ENCODE results near the gene RAD51.

DNA sequence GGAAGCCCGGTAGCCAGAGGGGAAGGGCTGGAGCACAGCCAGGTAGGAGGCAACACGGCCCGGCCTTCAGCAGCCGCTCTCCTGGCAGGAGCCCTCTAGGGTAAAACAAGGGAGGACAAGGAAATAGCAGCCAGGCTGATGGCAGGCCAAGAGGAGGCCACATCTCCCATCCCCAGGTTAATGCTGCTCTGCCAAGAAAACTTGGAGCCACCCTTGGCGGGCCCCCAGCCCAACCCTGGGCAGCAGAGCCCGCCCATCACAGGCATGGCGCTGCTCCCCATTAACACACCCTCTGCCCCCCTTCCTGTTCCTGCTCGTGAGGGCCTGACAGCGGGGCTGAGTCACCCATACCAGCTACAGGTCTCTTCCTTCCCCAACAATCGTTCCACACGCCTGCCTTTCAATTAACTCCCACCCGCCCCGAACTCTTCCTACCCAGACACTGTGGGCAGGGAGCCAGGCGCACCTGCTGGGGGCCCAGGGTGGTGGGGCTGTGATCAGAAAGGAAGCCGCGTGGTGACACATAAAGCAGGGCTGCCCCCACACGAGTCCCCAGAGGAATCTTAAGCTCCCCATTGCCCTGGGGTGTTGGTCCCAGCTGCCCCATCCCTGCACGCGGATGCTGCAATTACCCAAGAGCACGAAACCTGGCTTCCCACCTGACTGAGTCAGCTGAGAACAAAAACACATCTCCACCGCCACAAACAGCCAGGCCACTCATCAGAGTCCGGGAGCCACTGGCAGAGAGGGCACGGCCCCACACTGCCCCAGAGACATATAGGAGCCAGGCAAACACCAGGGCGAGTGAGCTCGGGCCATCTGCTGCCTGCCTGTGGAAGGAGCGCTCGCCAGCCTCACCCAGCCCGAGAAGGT is 74.5 kb downstream of the RAD51 start, which contains the start of gene C15orf62:
- TF ChIP-seq RARB (CRISPR knock-in tag; IDR thresholded peaks at IDR 0.05) (no peak), CSDC2 (CRISPR knock-in tag; IDR thresholded peaks at IDR 0.05) (no peak), ARNTL (CRISPR knock-in tag; IDR thresholded peaks at IDR 0.05; ENCODE audit: borderline replicate concordance, low read depth) (no peak), ZC3H10 (CRISPR knock-in tag; IDR thresholded peaks at IDR 0.05) (no peak), ZFP30 (CRISPR knock-in tag; IDR thresholded peaks at IDR 0.05) (no peak), ZNF8 (CRISPR knock-in tag; IDR thresholded peaks at IDR 0.05) (no peak), ZFP3 (CRISPR knock-in tag; IDR thresholded peaks at IDR 0.05) (no peak), OSR1 (CRISPR knock-in tag; IDR thresholded peaks at IDR 0.05) (no peak), ZNF565 (CRISPR knock-in tag; conservative IDR thresholded peaks at IDR 0.05; ENCODE audit: low read depth) (no peak), TOX (CRISPR knock-in tag; IDR thresholded peaks at IDR 0.05; ENCODE audit: borderline replicate concordance) (no peak)
- TF ChIP-seq, protein P1, sequence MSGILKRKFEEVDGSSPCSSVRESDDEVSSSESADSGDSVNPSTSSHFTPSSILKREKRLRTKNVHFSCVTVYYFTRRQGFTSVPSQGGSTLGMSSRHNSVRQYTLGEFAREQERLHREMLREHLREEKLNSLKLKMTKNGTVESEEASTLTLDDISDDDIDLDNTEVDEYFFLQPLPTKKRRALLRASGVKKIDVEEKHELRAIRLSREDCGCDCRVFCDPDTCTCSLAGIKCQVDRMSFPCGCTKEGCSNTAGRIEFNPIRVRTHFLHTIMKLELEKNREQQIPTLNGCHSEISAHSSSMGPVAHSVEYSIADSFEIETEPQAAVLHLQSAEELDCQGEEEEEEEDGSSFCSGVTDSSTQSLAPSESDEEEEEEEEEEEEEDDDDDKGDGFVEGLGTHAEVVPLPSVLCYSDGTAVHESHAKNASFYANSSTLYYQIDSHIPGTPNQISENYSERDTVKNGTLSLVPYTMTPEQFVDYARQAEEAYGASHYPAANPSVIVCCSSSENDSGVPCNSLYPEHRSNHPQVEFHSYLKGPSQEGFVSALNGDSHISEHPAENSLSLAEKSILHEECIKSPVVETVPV (CRISPR knock-in tag; IDR thresholded peaks at IDR 0.05), result no peak
- TF ChIP-seq, protein P2, sequence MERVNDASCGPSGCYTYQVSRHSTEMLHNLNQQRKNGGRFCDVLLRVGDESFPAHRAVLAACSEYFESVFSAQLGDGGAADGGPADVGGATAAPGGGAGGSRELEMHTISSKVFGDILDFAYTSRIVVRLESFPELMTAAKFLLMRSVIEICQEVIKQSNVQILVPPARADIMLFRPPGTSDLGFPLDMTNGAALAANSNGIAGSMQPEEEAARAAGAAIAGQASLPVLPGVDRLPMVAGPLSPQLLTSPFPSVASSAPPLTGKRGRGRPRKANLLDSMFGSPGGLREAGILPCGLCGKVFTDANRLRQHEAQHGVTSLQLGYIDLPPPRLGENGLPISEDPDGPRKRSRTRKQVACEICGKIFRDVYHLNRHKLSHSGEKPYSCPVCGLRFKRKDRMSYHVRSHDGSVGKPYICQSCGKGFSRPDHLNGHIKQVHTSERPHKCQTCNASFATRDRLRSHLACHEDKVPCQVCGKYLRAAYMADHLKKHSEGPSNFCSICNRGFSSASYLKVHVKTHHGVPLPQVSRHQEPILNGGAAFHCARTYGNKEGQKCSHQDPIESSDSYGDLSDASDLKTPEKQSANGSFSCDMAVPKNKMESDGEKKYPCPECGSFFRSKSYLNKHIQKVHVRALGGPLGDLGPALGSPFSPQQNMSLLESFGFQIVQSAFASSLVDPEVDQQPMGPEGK (CRISPR knock-in tag; IDR thresholded peaks at IDR 0.05; ENCODE audit: borderline replicate concordance), result no peak
- TF ChIP-seq, protein P3, sequence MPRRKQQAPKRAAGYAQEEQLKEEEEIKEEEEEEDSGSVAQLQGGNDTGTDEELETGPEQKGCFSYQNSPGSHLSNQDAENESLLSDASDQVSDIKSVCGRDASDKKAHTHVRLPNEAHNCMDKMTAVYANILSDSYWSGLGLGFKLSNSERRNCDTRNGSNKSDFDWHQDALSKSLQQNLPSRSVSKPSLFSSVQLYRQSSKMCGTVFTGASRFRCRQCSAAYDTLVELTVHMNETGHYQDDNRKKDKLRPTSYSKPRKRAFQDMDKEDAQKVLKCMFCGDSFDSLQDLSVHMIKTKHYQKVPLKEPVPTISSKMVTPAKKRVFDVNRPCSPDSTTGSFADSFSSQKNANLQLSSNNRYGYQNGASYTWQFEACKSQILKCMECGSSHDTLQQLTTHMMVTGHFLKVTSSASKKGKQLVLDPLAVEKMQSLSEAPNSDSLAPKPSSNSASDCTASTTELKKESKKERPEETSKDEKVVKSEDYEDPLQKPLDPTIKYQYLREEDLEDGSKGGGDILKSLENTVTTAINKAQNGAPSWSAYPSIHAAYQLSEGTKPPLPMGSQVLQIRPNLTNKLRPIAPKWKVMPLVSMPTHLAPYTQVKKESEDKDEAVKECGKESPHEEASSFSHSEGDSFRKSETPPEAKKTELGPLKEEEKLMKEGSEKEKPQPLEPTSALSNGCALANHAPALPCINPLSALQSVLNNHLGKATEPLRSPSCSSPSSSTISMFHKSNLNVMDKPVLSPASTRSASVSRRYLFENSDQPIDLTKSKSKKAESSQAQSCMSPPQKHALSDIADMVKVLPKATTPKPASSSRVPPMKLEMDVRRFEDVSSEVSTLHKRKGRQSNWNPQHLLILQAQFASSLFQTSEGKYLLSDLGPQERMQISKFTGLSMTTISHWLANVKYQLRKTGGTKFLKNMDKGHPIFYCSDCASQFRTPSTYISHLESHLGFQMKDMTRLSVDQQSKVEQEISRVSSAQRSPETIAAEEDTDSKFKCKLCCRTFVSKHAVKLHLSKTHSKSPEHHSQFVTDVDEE (CRISPR knock-in tag; IDR thresholded peaks at IDR 0.05), result no peak

Data from SK-N-SH treated with all-trans-retinoic acid at 6 μM for 48 hours (cell line).